A549 (cell line): ENCODE data around the gene ZNF600.

ENCODE experiments used
- CHD2 ChIP-seq: fragments of 150-350 bp; IDR thresholded peaks from 2 replicates; pipeline ENCODE4 v1.6.1; 2014; ENCODE audit warnings: low read length; ENCODE audit not compliant: partially characterized antibody
- CTCF ChIP-seq: fragments of >200 bp; sonication (Bioruptor Twin); formaldehyde crosslinking; IDR thresholded peaks from 3 replicates; pipeline ENCODE4 v1.5.1; 2016
- E2F6 ChIP-seq: IDR thresholded peaks from 2 replicates; pipeline ENCODE4 v1.6.1; 2012; ENCODE audit warnings: low read depth, borderline replicate concordance
- EP300 ChIP-seq, 2 experiments: fragments of >200 bp; sonication (Bioruptor Twin); formaldehyde crosslinking; IDR thresholded peaks; 2 replicates in 1 of 2; 3 replicates in 1 of 2; pipeline ENCODE4 v1.6.1; 2016 to 2017
- NPAS2 ChIP-seq: fragments of 250-450 bp; sonication (Bioruptor Pico); IDR thresholded peaks from 2 replicates; pipeline ENCODE4 v1.8.0; 2022; ENCODE audit warnings: mild to moderate bottlenecking, moderate library complexity, borderline replicate concordance
- POLR2A ChIP-seq: IDR thresholded peaks from 2 replicates; pipeline ENCODE4 v1.6.1; 2012; ENCODE audit warnings: mild to moderate bottlenecking, low read length
- RAD21 ChIP-seq, 2 experiments: fragments of >200 bp in 1 of 2; sonication (Bioruptor Twin) in 1 of 2; formaldehyde crosslinking in 1 of 2; IDR thresholded peaks in 1 of 2; conservative IDR thresholded peaks in 1 of 2; 2 replicates in 1 of 2; 3 replicates in 1 of 2; pipeline ENCODE4 v1.6.1; 2012 to 2018; ENCODE audit warnings: inconsistent platforms in 1 of 2
- RCOR1 ChIP-seq: fragments of 150-350 bp; IDR thresholded peaks from 2 replicates; pipeline ENCODE4 v1.6.1; 2014; ENCODE audit warnings: antibody characterized with exemption, low read length, low read depth
- REST ChIP-seq: fragments of 200-600 bp; sonication (generic); IDR thresholded peaks from 2 replicates; pipeline ENCODE4 v1.6.1; 2016; ENCODE audit warnings: antibody characterized with exemption, mild to moderate bottlenecking, moderate library complexity
- RFX5 ChIP-seq: fragments of 450-650 bp; IDR thresholded peaks from 2 replicates; pipeline ENCODE4 v1.7.1; 2014; ENCODE audit warnings: antibody characterized with exemption, mild to moderate bottlenecking, moderate library complexity
- SMC3 ChIP-seq: fragments of >200 bp; sonication (Bioruptor Twin); formaldehyde crosslinking; IDR thresholded peaks from 3 replicates; pipeline ENCODE4 v1.6.1; 2018; ENCODE audit warnings: inconsistent platforms
- TF ChIP-seq, protein P1 (sequence below): IDR thresholded peaks from 2 replicates; pipeline ENCODE4 v1.6.1; 2012

GRCh38 chr19:52735734-52736133 lies 50.9 kb downstream of the ZNF600 start:
- TF ChIP-seq CTCF (no peak), E2F6 (no peak), EP300 (IDR thresholded peaks at IDR 0.05) (no peak), RFX5 (no peak), POLR2A (no peak), RCOR1 (no peak), CHD2 (no peak), RAD21 (conservative IDR thresholded peaks at IDR 0.05 in 1 of 2, IDR thresholded peaks at IDR 0.05 in 1 of 2) (no peak), REST (no peak), SMC3 (no peak), NPAS2 (CRISPR knock-in tag) (no peak)
- TF ChIP-seq, protein P1, sequence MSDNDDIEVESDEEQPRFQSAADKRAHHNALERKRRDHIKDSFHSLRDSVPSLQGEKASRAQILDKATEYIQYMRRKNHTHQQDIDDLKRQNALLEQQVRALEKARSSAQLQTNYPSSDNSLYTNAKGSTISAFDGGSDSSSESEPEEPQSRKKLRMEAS = no peak
